Sigmoid colon (tissue), 4 donors: ENCODE data around the gene LHX1.

Experiments used
- CTCF ChIP-seq, 4 experiments: fragments of 450-650 bp in 3 of 4; fragments of 200-600 bp in 1 of 4; IDR thresholded peaks; one replicate each; pipeline ENCODE4 v1.5.1; 2016 to 2019; ENCODE audit warnings: antibody characterized with exemption in 4 of 4, mild to moderate bottlenecking in 3 of 4, moderate library complexity in 2 of 4
- EP300 ChIP-seq, 4 donors: sonication (generic); formaldehyde crosslinking; IDR thresholded peaks; one replicate each; pipeline ENCODE4 v1.6.1; 2017; ENCODE audit warnings: antibody characterized with exemption in 4 of 4
- POLR2AphosphoS5 ChIP-seq, 4 donors: sonication (generic); formaldehyde crosslinking; IDR thresholded peaks; one replicate each; pipeline ENCODE4 v1.6.1; 2017; ENCODE audit warnings: antibody characterized with exemption in 4 of 4

GRCh38 chr17:36941265-36942010, 4.2 kb downstream of the LHX1 start:
- TF ChIP-seq CTCF (IDR thresholded peaks at IDR 0.05) (no peak), POLR2AphosphoS5 (IDR thresholded peaks at IDR 0.05) (no peak), EP300 (IDR thresholded peaks at IDR 0.05) (no peak)
